Mesenchymal stem cell (in vitro differentiated cells and primary cell): Measurements from ENCODE around the gene FGD2.

Experiments
- DNase-seq: peaks from one replicate; pipeline ENCODE4 v3.0.0-alpha.2; 2013
- H2AFZ ChIP-seq: one replicate; pipeline ENCODE4 v1.6.1; 2013; ENCODE audit warnings: low read depth, mild to moderate bottlenecking, control low read depth, inconsistent platforms, low read length, moderate library complexity
- H2AK5ac ChIP-seq: 2 replicates; pipeline ENCODE4 v1.6.1; 2013; ENCODE audit warnings: low read length, moderate library complexity, mild to moderate bottlenecking, inconsistent platforms; ENCODE audit not compliant: severe bottlenecking
- H2BK120ac ChIP-seq: one replicate; pipeline ENCODE4 v1.6.1; 2013; ENCODE audit warnings: low read depth, mild to moderate bottlenecking, inconsistent platforms, low read length, moderate library complexity
- H2BK12ac ChIP-seq, 2 experiments: one replicate each; pipeline ENCODE4 v1.6.1; 2013; ENCODE audit warnings: inconsistent platforms in 2 of 2, low read length in 2 of 2, mild to moderate bottlenecking in 2 of 2, moderate library complexity in 2 of 2, control low read depth in 1 of 2
- H2BK15ac ChIP-seq: one replicate; pipeline ENCODE4 v1.6.1; 2013; ENCODE audit warnings: mild to moderate bottlenecking, low read depth, inconsistent platforms; ENCODE audit not compliant: poor library complexity, severe bottlenecking
- H2BK5ac ChIP-seq: 2 replicates; pipeline ENCODE4 v1.6.1; 2013; ENCODE audit warnings: low read depth, mild to moderate bottlenecking, low read length, control low read depth, inconsistent platforms; ENCODE audit not compliant: poor library complexity, severe bottlenecking
- H3K14ac ChIP-seq, 2 experiments: one replicate each; pipeline ENCODE4 v1.6.1; 2013; ENCODE audit warnings: inconsistent platforms in 2 of 2, low read length in 2 of 2, control low read depth in 1 of 2, mild to moderate bottlenecking in 1 of 2, moderate library complexity in 1 of 2
- H3K18ac ChIP-seq, 2 experiments: one replicate each; pipeline ENCODE4 v1.6.1; 2013; ENCODE audit warnings: inconsistent platforms in 2 of 2, low read length in 2 of 2, control low read depth in 1 of 2, low read depth in 1 of 2, mild to moderate bottlenecking in 1 of 2
- H3K23ac ChIP-seq, 2 experiments: one replicate each; pipeline ENCODE4 v1.6.1; 2013; ENCODE audit warnings: inconsistent platforms in 2 of 2, low read length in 2 of 2, mild to moderate bottlenecking in 2 of 2, moderate library complexity in 2 of 2, control low read depth in 1 of 2
- H3K27ac ChIP-seq: 2 replicates; pipeline ENCODE4 v1.5.1; 2013; ENCODE audit warnings: mild to moderate bottlenecking, moderate library complexity, low read length, control low read depth, inconsistent platforms; ENCODE audit not compliant: poor library complexity, severe bottlenecking
- H3K27me3 ChIP-seq, 2 experiments: 2 replicates each; pipeline versions ENCODE4 v1.6.1 to v1.7.0; 2013; ENCODE audit warnings: low read length in 2 of 2, mild to moderate bottlenecking in 2 of 2, moderate library complexity in 2 of 2, control low read depth in 1 of 2, inconsistent platforms in 1 of 2; ENCODE audit not compliant: control insufficient read depth in 1 of 2, insufficient read depth in 1 of 2
- H3K36me3 ChIP-seq, 2 experiments: 2 replicates each; pipeline versions ENCODE4 v1.6.1 to v1.7.0; 2013; ENCODE audit warnings: low read length in 2 of 2, control low read depth in 1 of 2, inconsistent platforms in 1 of 2, low read depth in 1 of 2, mild to moderate bottlenecking in 1 of 2; ENCODE audit not compliant: insufficient read depth in 2 of 2, control insufficient read depth in 1 of 2
- H3K4ac ChIP-seq, 2 experiments: one replicate each; pipeline ENCODE4 v1.6.1; 2013; ENCODE audit warnings: inconsistent platforms in 2 of 2, low read length in 2 of 2, mild to moderate bottlenecking in 2 of 2, moderate library complexity in 2 of 2, control low read depth in 1 of 2, low read depth in 1 of 2
- H3K4me1 ChIP-seq: 2 replicates; pipeline ENCODE4 v1.6.1; 2013; ENCODE audit warnings: low read depth, low read length, control low read depth; ENCODE audit not compliant: control insufficient read depth, insufficient read depth
- H3K4me2 ChIP-seq: 2 replicates; pipeline ENCODE4 v1.6.1; 2013; ENCODE audit warnings: low read length, mild to moderate bottlenecking, inconsistent platforms; ENCODE audit not compliant: poor library complexity, severe bottlenecking
- H3K4me3 ChIP-seq, 2 experiments: 2 replicates each; pipeline versions ENCODE4 v1.5.1 to v1.7.0; 2013; ENCODE audit warnings: low read length in 2 of 2, mild to moderate bottlenecking in 2 of 2, control low read depth in 1 of 2, low read depth in 1 of 2; ENCODE audit not compliant: insufficient read depth in 1 of 2
- H3K79me1 ChIP-seq: replicated peaks from 2 replicates; pipeline ENCODE4 v1.6.1; 2013; ENCODE audit warnings: mild to moderate bottlenecking, control low read depth, low read length, inconsistent platforms; ENCODE audit not compliant: poor library complexity, severe bottlenecking
- H3K9ac ChIP-seq: 2 replicates; pipeline ENCODE4 v1.7.0; 2013; ENCODE audit warnings: mild to moderate bottlenecking, low read length, moderate library complexity
- H3K9me3 ChIP-seq: 2 replicates; pipeline ENCODE4 v1.7.0; 2013; ENCODE audit warnings: mild to moderate bottlenecking, low read length; ENCODE audit not compliant: control insufficient read depth
- H4K8ac ChIP-seq: one replicate; pipeline ENCODE4 v1.6.1; 2013; ENCODE audit warnings: inconsistent platforms, mild to moderate bottlenecking, low read length, moderate library complexity
- H4K91ac ChIP-seq: one replicate; pipeline ENCODE4 v1.6.1; 2013; ENCODE audit warnings: mild to moderate bottlenecking, low read length, inconsistent platforms
- WGBS: methylation state at CpG from one replicate; pipeline ENCODE4 v1.1.7; 2013; ENCODE audit warnings: mixed read lengths; 5-methylcytosine and 5-hydroxymethylcytosine counted together

Gene FGD2

GRCh38 chr6:37056112-37056403, 50.6 kb downstream of the FGD2 start:
- Histone ChIP-seq H3K4ac (peak overlapping the region; percentile 51 to 67), H2AFZ (no peak overlapping the region), H2AK5ac (peak overlapping the region; percentile 33), H3K79me1 (no peaks in the 10 kb centered on the region), H2BK120ac (peak overlapping the region; percentile 58), H3K36me3 (no peaks in the 10 kb centered on the region), H3K27ac (no peak overlapping the region), H3K4me2 (no peak overlapping the region), H3K27me3 (peaks cover 0 to 2% of the 10 kb centered on the region in 2 experiments), H2BK15ac (peak overlapping the region; percentile 77), H3K14ac (peak overlapping the region in 1 of 2 experiments; percentile 19), H3K9ac (no peak overlapping the region), H3K9me3 (no peaks in the 10 kb centered on the region), H4K8ac (peak overlapping the region; percentile 43), H4K91ac (peak overlapping the region; percentile 91), H2BK12ac (peak overlapping the region; percentile 49 to 92), H2BK5ac (no peak overlapping the region), H3K18ac (peak overlapping the region in 1 of 2 experiments; percentile 52), H3K4me3 (peak overlapping the region in 1 of 2 experiments; percentile 30), H3K23ac (peak overlapping the region in 1 of 2 experiments; percentile 67), H3K4me1 (peaks cover 25% of the 10 kb centered on the region)
- DNase-seq, result no peak
- 83% methylated on average over 8 of the region's 8 CpGs for WGBS

- Histone ChIP-seq H4K8ac (peak overlapping the region; percentile 25), H3K4me1 (peaks cover 26% of the 10 kb centered on the region), H3K14ac (peak overlapping the region in 1 of 2 experiments; percentile 57), H3K4me2 (no peak overlapping the region), H3K23ac (no peak overlapping the region), H3K9ac (no peak overlapping the region), H2AK5ac (peak overlapping the region; percentile 33), H2BK120ac (peak overlapping the region; percentile 58), H3K9me3 (no peaks in the 10 kb centered on the region), H2AFZ (no peak overlapping the region), H2BK15ac (peak overlapping the region; percentile 78), H3K4ac (peak overlapping the region; percentile 67 to 70), H3K27ac (no peak overlapping the region), H4K91ac (peak overlapping the region; percentile 91), H3K27me3 (no peaks in the 10 kb centered on the region), H2BK12ac (peak overlapping the region; percentile 49 to 92), H2BK5ac (no peak overlapping the region), H3K36me3 (no peaks in the 10 kb centered on the region), H3K4me3 (no peak overlapping the region), H3K18ac (peak overlapping the region; percentile 52 to 88), H3K79me1 (no peaks in the 10 kb centered on the region)
- peak; percentile 64 for DNase-seq
- 81% methylated on average over 16 of the region's 16 CpGs for WGBS
These were observed 51.1 kb downstream of the FGD2 start for GRCh38 chr6:37056439-37057127.

GRCh38 chr6:37057128-37057471, 51.6 kb downstream of the FGD2 start:
- Histone ChIP-seq H3K4me1 (peaks cover 24% of the 10 kb centered on the region), H4K8ac (no peak overlapping the region), H2BK15ac (no peak overlapping the region), H3K18ac (peak overlapping the region in 1 of 2 experiments; percentile 35), H3K79me1 (no peaks in the 10 kb centered on the region), H2AK5ac (peak overlapping the region; percentile 30), H2BK5ac (no peak overlapping the region), H3K4me3 (no peak overlapping the region), H3K27ac (no peak overlapping the region), H2BK12ac (no peak overlapping the region), H3K36me3 (no peaks in the 10 kb centered on the region), H3K4me2 (no peak overlapping the region), H3K23ac (peak overlapping the region in 1 of 2 experiments; percentile 27), H3K27me3 (no peaks in the 10 kb centered on the region), H3K4ac (no peak overlapping the region), H2BK120ac (no peak overlapping the region), H4K91ac (no peak overlapping the region), H3K9me3 (no peaks in the 10 kb centered on the region), H3K14ac (no peak overlapping the region), H3K9ac (no peak overlapping the region), H2AFZ (no peak overlapping the region)
- DNase-seq, result no peak
- 88% methylated on average over 2 of the region's 4 CpGs for WGBS

- H2BK15ac ChIP-seq, result no peak overlapping the region
- peak overlapping the region in 1 of 2 experiments; percentile 29 for H3K4ac ChIP-seq
- no peak overlapping the region for H2AFZ ChIP-seq
- no peak overlapping the region for H3K4me3 ChIP-seq
- H3K27ac ChIP-seq, result no peak overlapping the region
- no peak overlapping the region for H2AK5ac ChIP-seq
- peak overlapping the region in 1 of 2 experiments; percentile 26 for H3K14ac ChIP-seq
- peak overlapping the region in 1 of 2 experiments; percentile 87 for H2BK12ac ChIP-seq
- H3K27me3 ChIP-seq, result no peaks in the 10 kb centered on the region
- no peak overlapping the region for H3K9ac ChIP-seq
- no peaks in the 10 kb centered on the region for H3K79me1 ChIP-seq
- no peaks in the 10 kb centered on the region for H3K36me3 ChIP-seq
- no peak overlapping the region for H3K4me2 ChIP-seq
- no peak overlapping the region for H2BK5ac ChIP-seq
- no peak overlapping the region for H4K91ac ChIP-seq
- H3K4me1 ChIP-seq, result peaks cover 22% of the 10 kb centered on the region
- H4K8ac ChIP-seq, result no peak overlapping the region
- DNase-seq, result no peak
- WGBS, result 90% methylated on average over 7 of the region's 7 CpGs
- no peak overlapping the region for H3K23ac ChIP-seq
- no peak overlapping the region for H2BK120ac ChIP-seq
- H3K9me3 ChIP-seq, result no peaks in the 10 kb centered on the region
- H3K18ac ChIP-seq, result peak overlapping the region in 1 of 2 experiments; percentile 5
These were observed 52.2 kb downstream of the FGD2 start for GRCh38 chr6:37057678-37058077.
